ENCODE results near the gene ATG2A. TPM values are rescaled to one million over a fixed set of nuclear protein-coding genes. Genes with fewer than 3 reads are reported as not detected.
A peak's percentile ranks its signal among the peaks of the same experiment; 100 is the strongest.

ATG2A gene
- total and polyA plus RNA-seq, 9 of the 15 experiments (the other 6 are each of a cell fraction or from before 2014, with no cell fraction given), result 0.25 to 45.9 (median 5.2) TPM

DNA sequence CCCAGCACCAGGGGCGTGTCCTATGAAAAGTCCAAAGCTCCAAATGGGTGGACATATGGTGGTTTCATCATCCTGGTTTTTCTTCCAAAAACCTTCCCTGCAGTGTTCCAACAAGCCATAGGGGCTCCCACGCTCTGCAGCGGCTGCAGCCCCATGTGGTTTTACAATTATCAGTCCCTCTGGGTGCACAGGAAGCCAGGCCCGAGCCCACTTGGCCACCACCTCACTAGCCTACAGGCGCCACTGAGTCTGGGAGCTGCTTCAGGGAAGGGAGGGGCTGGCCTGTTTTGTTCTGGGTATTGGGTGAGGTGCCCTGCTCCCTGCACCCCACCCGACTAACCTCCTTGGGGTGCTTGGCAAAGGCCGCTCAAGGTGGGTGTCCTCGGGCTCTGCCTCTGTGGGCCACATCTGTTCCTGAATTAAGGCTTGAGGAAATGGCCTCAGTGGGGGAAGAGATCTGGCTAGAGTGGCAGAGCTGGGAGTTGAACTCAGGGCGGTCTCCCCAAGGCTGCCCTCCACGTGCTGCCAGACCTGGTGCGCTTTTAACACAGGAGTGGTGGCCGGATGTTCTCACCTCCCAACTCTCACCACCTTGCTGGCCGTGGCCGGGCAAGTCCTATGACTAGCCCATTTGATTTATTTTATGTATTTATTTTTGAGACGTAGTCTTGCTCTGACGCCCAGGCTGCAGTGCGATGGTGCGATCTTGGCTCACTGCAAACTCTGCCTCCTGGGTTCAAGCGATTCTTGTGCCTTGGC lies 67.2 kb downstream of the ATG2A start (continued):
- TF ChIP-seq, protein P1, sequence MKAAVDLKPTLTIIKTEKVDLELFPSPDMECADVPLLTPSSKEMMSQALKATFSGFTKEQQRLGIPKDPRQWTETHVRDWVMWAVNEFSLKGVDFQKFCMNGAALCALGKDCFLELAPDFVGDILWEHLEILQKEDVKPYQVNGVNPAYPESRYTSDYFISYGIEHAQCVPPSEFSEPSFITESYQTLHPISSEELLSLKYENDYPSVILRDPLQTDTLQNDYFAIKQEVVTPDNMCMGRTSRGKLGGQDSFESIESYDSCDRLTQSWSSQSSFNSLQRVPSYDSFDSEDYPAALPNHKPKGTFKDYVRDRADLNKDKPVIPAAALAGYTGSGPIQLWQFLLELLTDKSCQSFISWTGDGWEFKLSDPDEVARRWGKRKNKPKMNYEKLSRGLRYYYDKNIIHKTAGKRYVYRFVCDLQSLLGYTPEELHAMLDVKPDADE (conservative IDR thresholded peaks at IDR 0.05; ENCODE audit: control insufficient read depth, low read depth, low read length), result no peak
- TF ChIP-seq JUND (IDR thresholded peaks at IDR 0.05; ENCODE audit: borderline replicate concordance, low read depth, low read length) (0 out of 2 replicates have a peak, but pooled peaks have one; percentile 2), JUND (tag; IDR thresholded peaks at IDR 0.05; ENCODE audit: borderline replicate concordance, low read depth, low read length) (no peak)
- TF ChIP-seq, protein P2, sequence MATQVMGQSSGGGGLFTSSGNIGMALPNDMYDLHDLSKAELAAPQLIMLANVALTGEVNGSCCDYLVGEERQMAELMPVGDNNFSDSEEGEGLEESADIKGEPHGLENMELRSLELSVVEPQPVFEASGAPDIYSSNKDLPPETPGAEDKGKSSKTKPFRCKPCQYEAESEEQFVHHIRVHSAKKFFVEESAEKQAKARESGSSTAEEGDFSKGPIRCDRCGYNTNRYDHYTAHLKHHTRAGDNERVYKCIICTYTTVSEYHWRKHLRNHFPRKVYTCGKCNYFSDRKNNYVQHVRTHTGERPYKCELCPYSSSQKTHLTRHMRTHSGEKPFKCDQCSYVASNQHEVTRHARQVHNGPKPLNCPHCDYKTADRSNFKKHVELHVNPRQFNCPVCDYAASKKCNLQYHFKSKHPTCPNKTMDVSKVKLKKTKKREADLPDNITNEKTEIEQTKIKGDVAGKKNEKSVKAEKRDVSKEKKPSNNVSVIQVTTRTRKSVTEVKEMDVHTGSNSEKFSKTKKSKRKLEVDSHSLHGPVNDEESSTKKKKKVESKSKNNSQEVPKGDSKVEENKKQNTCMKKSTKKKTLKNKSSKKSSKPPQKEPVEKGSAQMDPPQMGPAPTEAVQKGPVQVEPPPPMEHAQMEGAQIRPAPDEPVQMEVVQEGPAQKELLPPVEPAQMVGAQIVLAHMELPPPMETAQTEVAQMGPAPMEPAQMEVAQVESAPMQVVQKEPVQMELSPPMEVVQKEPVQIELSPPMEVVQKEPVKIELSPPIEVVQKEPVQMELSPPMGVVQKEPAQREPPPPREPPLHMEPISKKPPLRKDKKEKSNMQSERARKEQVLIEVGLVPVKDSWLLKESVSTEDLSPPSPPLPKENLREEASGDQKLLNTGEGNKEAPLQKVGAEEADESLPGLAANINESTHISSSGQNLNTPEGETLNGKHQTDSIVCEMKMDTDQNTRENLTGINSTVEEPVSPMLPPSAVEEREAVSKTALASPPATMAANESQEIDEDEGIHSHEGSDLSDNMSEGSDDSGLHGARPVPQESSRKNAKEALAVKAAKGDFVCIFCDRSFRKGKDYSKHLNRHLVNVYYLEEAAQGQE (IDR thresholded peaks at IDR 0.05; ENCODE audit: borderline replicate concordance), result no peak
- TF ChIP-seq, protein P2 (CRISPR knock-in tag; IDR thresholded peaks at IDR 0.05; ENCODE audit: low read depth), result no peak

Data from K562 (cell line).